NCI-H446 (cell line): ENCODE data around the gene RUFY4.
"Not testable (repeated sequence)": the region's sequence is repeated elsewhere in the genome, so short reads cannot be mapped to it uniquely, and the experiment has no call there.

Experiments used
- DNase-seq, 2 experiments: peaks; one replicate each; lab custom pipeline; 2025; lab: John Stamatoyannopoulos, UW

The RUFY4 gene

GRCh38 chr2:218089259-218089658 lies 20.2 kb downstream of the RUFY4 start:
- DNase-seq = no peak

GRCh38 chr2:218091746-218092145 lies 22.7 kb downstream of the RUFY4 start:
- no peak for DNase-seq

GRCh38 chr2:218093879-218094278 lies 24.8 kb downstream of the RUFY4 start:
- no peak for DNase-seq

GRCh38 chr2:218095853-218096252 lies 26.8 kb downstream of the RUFY4 start:
- DNase-seq = no peak

GRCh38 chr2:218097975-218098374 lies 28.9 kb downstream of the RUFY4 start:
- no peak for DNase-seq

- not testable (repeated sequence) for DNase-seq
These were observed 39.8 kb downstream of the RUFY4 start for GRCh38 chr2:218108834-218109233.

- not testable (repeated sequence) for DNase-seq
These were observed 52.7 kb downstream of the RUFY4 start for GRCh38 chr2:218121789-218122188.

GRCh38 chr2:218122286-218122685 lies 53.2 kb downstream of the RUFY4 start:
- not testable (repeated sequence) for DNase-seq

- no peak for DNase-seq
These were observed 54.9 kb downstream of the RUFY4 start for GRCh38 chr2:218123986-218124385.

GRCh38 chr2:218125095-218125494 lies 56.0 kb downstream of the RUFY4 start:
- no peak for DNase-seq

- no peak for DNase-seq
These were observed 56.6 kb downstream of the RUFY4 start, which contains the start of gene CXCR2 for GRCh38 chr2:218125626-218126080. CXCR2 (plus strand) TSS chr2:218126028; CDS start chr2:218134802, 8,774 bp downstream.

- no peak for DNase-seq
These were observed 58.9 kb downstream of the RUFY4 start for GRCh38 chr2:218127929-218128455.

- no peak for DNase-seq
These were observed 59.9 kb downstream of the RUFY4 start for GRCh38 chr2:218128781-218129457.

GRCh38 chr2:218129458-218130135 lies 60.5 kb downstream of the RUFY4 start:
- no peak for DNase-seq

- no peak for DNase-seq
These were observed 61.3 kb downstream of the RUFY4 start for GRCh38 chr2:218130377-218130776.

GRCh38 chr2:218130822-218131221 lies 61.8 kb downstream of the RUFY4 start:
- DNase-seq = no peak

- DNase-seq = no peak
These were observed 68.5 kb downstream of the RUFY4 start for GRCh38 chr2:218137514-218137913.

GRCh38 chr2:218138047-218138446 lies 69.0 kb downstream of the RUFY4 start:
- no peak for DNase-seq
